MM.1S (cell line): ENCODE data around the gene SLX4IP.

Experiments used
- EZH2 ChIP-seq: fragments of 300-600 bp; sonication (generic); optimal IDR thresholded peaks from 2 replicates; pipeline ENCODE3; 2017; ENCODE audit warnings: low read depth, mild to moderate bottlenecking, antibody characterized with exemption, low read length, mixed read lengths
- EZH2phosphoT487 ChIP-seq: fragments of 300-600 bp; sonication (generic); IDR thresholded peaks from 2 replicates; pipeline ENCODE4 v1.6.1; 2018; ENCODE audit warnings: antibody characterized with exemption, low read length
- TF ChIP-seq, protein P1 (sequence below): fragments of 300-600 bp; sonication (generic); IDR thresholded peaks from 2 replicates; pipeline ENCODE4 v1.5.1; 2016; ENCODE audit warnings: antibody characterized with exemption, low read length, mixed read lengths

DNA sequence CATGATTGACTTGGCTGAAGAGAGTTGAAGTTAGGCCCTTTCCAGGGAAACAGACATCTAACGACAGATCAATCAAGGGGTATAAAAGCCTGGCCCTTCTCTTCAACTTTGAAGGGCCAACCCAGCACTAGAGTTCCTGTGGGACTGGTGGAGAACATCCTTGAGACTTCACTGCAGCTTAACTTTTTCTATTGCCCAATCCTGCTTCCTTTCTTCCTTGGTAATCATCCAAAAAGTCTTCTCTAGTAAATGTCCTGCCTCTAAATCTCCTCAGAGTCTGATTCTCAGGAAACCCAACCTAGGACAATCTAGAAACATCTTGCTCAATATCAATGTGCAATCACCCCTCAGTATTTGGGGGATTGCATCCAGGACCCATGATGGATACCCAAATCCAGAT lies 3.0 kb upstream of the SLX4IP start:
- TF ChIP-seq EZH2: no peak
- TF ChIP-seq, protein P1, sequence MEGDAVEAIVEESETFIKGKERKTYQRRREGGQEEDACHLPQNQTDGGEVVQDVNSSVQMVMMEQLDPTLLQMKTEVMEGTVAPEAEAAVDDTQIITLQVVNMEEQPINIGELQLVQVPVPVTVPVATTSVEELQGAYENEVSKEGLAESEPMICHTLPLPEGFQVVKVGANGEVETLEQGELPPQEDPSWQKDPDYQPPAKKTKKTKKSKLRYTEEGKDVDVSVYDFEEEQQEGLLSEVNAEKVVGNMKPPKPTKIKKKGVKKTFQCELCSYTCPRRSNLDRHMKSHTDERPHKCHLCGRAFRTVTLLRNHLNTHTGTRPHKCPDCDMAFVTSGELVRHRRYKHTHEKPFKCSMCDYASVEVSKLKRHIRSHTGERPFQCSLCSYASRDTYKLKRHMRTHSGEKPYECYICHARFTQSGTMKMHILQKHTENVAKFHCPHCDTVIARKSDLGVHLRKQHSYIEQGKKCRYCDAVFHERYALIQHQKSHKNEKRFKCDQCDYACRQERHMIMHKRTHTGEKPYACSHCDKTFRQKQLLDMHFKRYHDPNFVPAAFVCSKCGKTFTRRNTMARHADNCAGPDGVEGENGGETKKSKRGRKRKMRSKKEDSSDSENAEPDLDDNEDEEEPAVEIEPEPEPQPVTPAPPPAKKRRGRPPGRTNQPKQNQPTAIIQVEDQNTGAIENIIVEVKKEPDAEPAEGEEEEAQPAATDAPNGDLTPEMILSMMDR: no peak
- no peak for TF ChIP-seq EZH2phosphoT487
